H1 (cell line): ENCODE measurements around the gene EMC6. TPM values are rescaled to one million over a fixed set of nuclear protein-coding genes. Genes with fewer than 3 reads are reported as not detected.

ENCODE experiments used
- CTCF ChIA-PET: fragments of 300-600 bp; sonication (Branson Sonifier 250); formaldehyde crosslinking; loops from one replicate; lab custom pipeline; 2021; ENCODE audit not compliant: partially characterized antibody; lab: Charles Lee
- POLR2A ChIA-PET: fragments of 300-600 bp; sonication (Branson Sonifier 250); formaldehyde crosslinking; loops from one replicate; lab custom pipeline; 2021; ENCODE audit warnings: inconsistent platforms; ENCODE audit not compliant: partially characterized antibody; lab: Charles Lee
- DNase-seq, 2 experiments: peaks; one replicate each; pipeline versions ENCODE4 v3.0.0 to v3.0.0-alpha.2; 2010 to 2022; ENCODE audit warnings: low spot score in 2 of 2, low read depth in 1 of 2, mixed read lengths in 1 of 2
- FAIRE-seq: peaks from 2 replicates; lab custom pipeline; 2011; peaks lifted over from hg19 to GRCh38; lab: Jason Lieb, UNC
- H2AFZ ChIP-seq: 2 replicates; pipeline ENCODE4 v1.8.1; 2012; ENCODE audit warnings: low read length, inconsistent platforms
- H2AK5ac ChIP-seq: 2 replicates; pipeline ENCODE4 v1.6.1; 2013; ENCODE audit warnings: low read depth, low read length
- H2BK120ac ChIP-seq: replicated peaks from 2 replicates; pipeline ENCODE3; 2013; ENCODE audit warnings: low read depth, low read length, inconsistent platforms
- H2BK12ac ChIP-seq: 2 replicates; pipeline ENCODE4 v1.6.1; 2013; ENCODE audit warnings: low read depth, low read length
- H2BK15ac ChIP-seq: 2 replicates; pipeline ENCODE4 v1.6.1; 2013; ENCODE audit warnings: low read length
- H2BK20ac ChIP-seq: 2 replicates; pipeline ENCODE4 v1.6.1; 2013; ENCODE audit warnings: low read length
- H2BK5ac ChIP-seq: 2 replicates; pipeline ENCODE4 v1.6.1; 2013; ENCODE audit warnings: low read depth, low read length
- H3K14ac ChIP-seq: 2 replicates; pipeline ENCODE4 v1.6.1; 2013; ENCODE audit warnings: inconsistent platforms; ENCODE audit not compliant: insufficient read length
- H3K18ac ChIP-seq: 2 replicates; pipeline ENCODE4 v1.6.1; 2013; ENCODE audit warnings: low read length; ENCODE audit errors: extremely low read depth
- H3K23ac ChIP-seq: 2 replicates; pipeline ENCODE4 v1.6.1; 2013; ENCODE audit warnings: inconsistent platforms; ENCODE audit not compliant: insufficient read length
- H3K23me2 ChIP-seq: 2 replicates; pipeline ENCODE4 v1.6.1; 2013; ENCODE audit warnings: low read depth, low read length
- H3K27ac ChIP-seq: 2 replicates; pipeline ENCODE4 v1.6.1; 2011; ENCODE audit warnings: low read depth, low read length, inconsistent platforms
- H3K27me3 ChIP-seq, 4 experiments: replicated peaks in 1 of 4; 1 replicate in 1 of 4; 2 replicates in 3 of 4; pipeline versions ENCODE4 v1.6.1 to v1.8.1; 2011 to 2013; ENCODE audit warnings: low read length in 3 of 4, mild to moderate bottlenecking in 3 of 4, inconsistent platforms in 2 of 4, mixed read lengths in 2 of 4, moderate library complexity in 1 of 4; ENCODE audit not compliant: control insufficient read depth in 3 of 4, insufficient read depth in 3 of 4; ENCODE audit errors: extremely low read depth in 1 of 4
- H3K36me3 ChIP-seq, 4 experiments: 2 replicates each; pipeline versions ENCODE4 v1.6.1 to v1.8.1; 2011 to 2013; ENCODE audit warnings: mild to moderate bottlenecking in 4 of 4, low read length in 3 of 4, moderate library complexity in 2 of 4, control low read depth in 1 of 4, inconsistent platforms in 1 of 4; ENCODE audit not compliant: insufficient read depth in 4 of 4, control insufficient read depth in 2 of 4
- H3K4ac ChIP-seq: replicated peaks from 2 replicates; pipeline ENCODE3; 2013; ENCODE audit warnings: low read length, low read depth, mixed read lengths, inconsistent platforms; ENCODE audit not compliant: insufficient read length
- H3K4me1 ChIP-seq, 4 experiments: replicated peaks in 1 of 4; 1 replicate in 1 of 4; 2 replicates in 3 of 4; pipeline versions ENCODE4 v1.6.1 to v1.8.1; 2011 to 2013; ENCODE audit warnings: low read length in 3 of 4, inconsistent platforms in 2 of 4, mixed read lengths in 1 of 4; ENCODE audit not compliant: insufficient read depth in 4 of 4, control insufficient read depth in 3 of 4
- H3K4me2 ChIP-seq, 2 experiments: 2 replicates each; pipeline versions ENCODE4 v1.6.1 to v1.8.1; 2011 to 2013; ENCODE audit warnings: low read depth in 2 of 2, low read length in 2 of 2, control low read depth in 1 of 2, inconsistent platforms in 1 of 2, mild to moderate bottlenecking in 1 of 2; ENCODE audit not compliant: insufficient read depth in 1 of 2
- H3K4me3 ChIP-seq, 4 experiments: fragments of 200-600, 300-600 bp in 1 of 4; sonication (generic), shearing (Covaris generic), sonication (Bioruptor Twin) in 1 of 4; 2 replicates each; pipeline versions ENCODE4 v1.5.1 to v1.8.1; 2011 to 2016; ENCODE audit warnings: low read length in 4 of 4, low read depth in 3 of 4, control low read depth in 2 of 4, inconsistent platforms in 2 of 4, mild to moderate bottlenecking in 2 of 4, mixed read lengths in 1 of 4, moderate library complexity in 1 of 4; ENCODE audit not compliant: insufficient read depth in 2 of 4; ENCODE audit errors: extremely low read depth in 1 of 4
- H3K56ac ChIP-seq: replicated peaks from 2 replicates; pipeline ENCODE3; 2013; ENCODE audit warnings: low read depth, mild to moderate bottlenecking, mixed read lengths, low read length, inconsistent platforms; ENCODE audit not compliant: insufficient read length
- H3K79me1 ChIP-seq: 2 replicates; pipeline ENCODE4 v1.6.1; 2013; ENCODE audit warnings: low read depth, low read length, control low read depth
- H3K79me2 ChIP-seq, 2 experiments: 2 replicates each; pipeline versions ENCODE4 v1.6.1 to v1.8.1; 2012 to 2013; ENCODE audit warnings: low read length in 2 of 2, mild to moderate bottlenecking in 2 of 2, inconsistent platforms in 1 of 2; ENCODE audit not compliant: insufficient read depth in 2 of 2, control insufficient read depth in 1 of 2
- H3K9ac ChIP-seq, 4 experiments: replicated peaks in 1 of 4; 1 replicate in 1 of 4; 2 replicates in 3 of 4; pipeline versions ENCODE4 v1.6.1 to v1.8.1; 2011 to 2013; ENCODE audit warnings: low read depth in 3 of 4, low read length in 3 of 4, control low read depth in 2 of 4, mild to moderate bottlenecking in 2 of 4, moderate library complexity in 2 of 4, inconsistent platforms in 1 of 4; ENCODE audit errors: extremely low read depth in 1 of 4
- H3K9me3 ChIP-seq, 2 experiments: 2 replicates each; pipeline versions ENCODE4 v1.6.1 to v1.8.1; 2012 to 2013; ENCODE audit warnings: mild to moderate bottlenecking in 2 of 2, moderate library complexity in 2 of 2, control low read depth in 1 of 2, inconsistent platforms in 1 of 2, low read depth in 1 of 2, low read length in 1 of 2, mixed read lengths in 1 of 2; ENCODE audit not compliant: insufficient read depth in 2 of 2
- H4K20me1 ChIP-seq, 2 experiments: replicated peaks in 1 of 2; 2 replicates each; pipeline versions ENCODE3 to v1.8.1; 2011 to 2013; ENCODE audit warnings: inconsistent platforms in 2 of 2, low read length in 2 of 2, mild to moderate bottlenecking in 1 of 2; ENCODE audit not compliant: insufficient read depth in 2 of 2, control insufficient read depth in 1 of 2
- H4K5ac ChIP-seq: 2 replicates; pipeline ENCODE4 v1.6.1; 2013; ENCODE audit warnings: low read length, low read depth, mixed read lengths, inconsistent platforms; ENCODE audit not compliant: insufficient read length
- H4K8ac ChIP-seq: 2 replicates; pipeline ENCODE4 v1.8.0; 2013; ENCODE audit warnings: mild to moderate bottlenecking, moderate library complexity, low read length, inconsistent platforms; ENCODE audit not compliant: insufficient read depth; ENCODE audit errors: extremely low read depth
- H4K91ac ChIP-seq: replicated peaks from 2 replicates; pipeline ENCODE3; 2013; ENCODE audit warnings: low read length, mixed read lengths, inconsistent platforms; ENCODE audit not compliant: insufficient read length
- ATF3 ChIP-seq: IDR thresholded peaks from 2 replicates; pipeline ENCODE4 v1.6.1; 2011; ENCODE audit warnings: low read depth, mild to moderate bottlenecking, low read length; ENCODE audit not compliant: insufficient read depth
- BCL11A ChIP-seq, 2 experiments: IDR thresholded peaks; one replicate each; pipeline ENCODE4 v1.6.1; 2011; ENCODE audit warnings: low read depth in 2 of 2, low read length in 2 of 2, mild to moderate bottlenecking in 2 of 2
- CTBP2 ChIP-seq: IDR thresholded peaks from 2 replicates; pipeline ENCODE4 v1.7.0; 2011; ENCODE audit warnings: borderline replicate concordance, mild to moderate bottlenecking, moderate library complexity, mixed read lengths, low read length; ENCODE audit not compliant: insufficient read depth, insufficient read length
- GABPA ChIP-seq: IDR thresholded peaks from 2 replicates; pipeline ENCODE4 v1.6.1; 2011; ENCODE audit warnings: mild to moderate bottlenecking, low read length, moderate library complexity, borderline replicate concordance; ENCODE audit not compliant: insufficient read depth
- HDAC6 ChIP-seq: IDR thresholded peaks from one replicate; pipeline ENCODE4 v1.7.1; 2012; ENCODE audit warnings: low read depth, mild to moderate bottlenecking, inconsistent platforms, low read length, moderate library complexity
- KDM4A ChIP-seq: IDR thresholded peaks from one replicate; pipeline ENCODE4 v1.7.1; 2012; ENCODE audit warnings: low read depth, mild to moderate bottlenecking, moderate library complexity, low read length, inconsistent platforms; ENCODE audit not compliant: severe bottlenecking
- POLR2A ChIP-seq, 2 experiments: IDR thresholded peaks; 1 replicate in 1 of 2; 2 replicates in 1 of 2; pipeline ENCODE4 v1.6.1; 2011; ENCODE audit warnings: low read depth in 2 of 2, low read length in 2 of 2, mild to moderate bottlenecking in 2 of 2; ENCODE audit errors: control extremely low read depth in 1 of 2
- POU5F1 ChIP-seq: IDR thresholded peaks from 2 replicates; pipeline ENCODE4 v1.6.1; 2011; ENCODE audit warnings: low read depth, mild to moderate bottlenecking, low read length, moderate library complexity
- RFX5 ChIP-seq: IDR thresholded peaks from 2 replicates; pipeline ENCODE4 v1.6.1; 2011; ENCODE audit warnings: low read depth, low read length, improper control_type of control experiment, borderline replicate concordance
- RXRA ChIP-seq: IDR thresholded peaks from 2 replicates; pipeline ENCODE4 v1.6.1; 2011; ENCODE audit warnings: low read depth, mild to moderate bottlenecking, low read length, moderate library complexity; ENCODE audit not compliant: insufficient read depth
- WGBS, 2 experiments: shearing (Covaris generic) in 1 of 2; methylation state at CpG; one replicate each; pipeline versions ENCODE4 v1.1.6 to v1.1.7; 2013 to 2015; ENCODE audit warnings: low lambda C conversion rate in 2 of 2, mixed read lengths in 2 of 2, inconsistent platforms in 1 of 2, low coverage in 1 of 2, missing lambda C conversion rate in 1 of 2; ENCODE audit not compliant: insufficient replicate concordance in 2 of 2, insufficient coverage in 1 of 2, insufficient read length in 1 of 2; ENCODE audit errors: extremely low coverage in 1 of 2, missing lambda C conversion rate in 1 of 2; 5-methylcytosine and 5-hydroxymethylcytosine counted together
- polyA plus RNA-seq, 7 experiments: library from polyadenylated mRNA; depleted of rRNA in 3 of 7; stranded (reverse) in 5 of 7; unstranded in 2 of 7; fragments of >200 nt in 5 of 7; fragments of 200-250 nt in 2 of 7; gene quantifications; 1 replicate in 5 of 7; 2 replicates in 1 of 7; 4 replicates in 1 of 7; pipeline versions ENCODE4 v1.2.1 to v1.2.3, GENCODE V29; 2011 to 2013; ENCODE audit warnings: missing spikeins in 2 of 7, mixed read lengths in 2 of 7
- total RNA-seq: library from RNA; stranded (reverse); fragmentation: NEBNext Ultra II Directional; extraction: Animal tissue kit (Norgen Biotek cat#: 25700); gene quantifications from 2 replicates; pipeline ENCODE4 v1.2.1, GENCODE V29; 2021
- TF ChIP-seq, protein P1 (sequence below): IDR thresholded peaks from 2 replicates; pipeline ENCODE4 v1.6.1; 2012; ENCODE audit warnings: low read length, inconsistent platforms

Gene EMC6
- total and polyA plus RNA-seq, 2 of the 8 experiments (the other 6 are each of a cell fraction or from before 2014, with no cell fraction given) = 81.5 to 193 TPM

GRCh38 chr17:3666516-3666915, 2.1 kb upstream of the EMC6 start:
- Histone ChIP-seq H4K91ac (no peak overlapping the region), H3K56ac (no peak overlapping the region), H3K79me1 (peaks cover 12% of the 10 kb centered on the region), H3K9me3 (no peaks in the 10 kb centered on the region), H2BK15ac (no peak overlapping the region), H3K36me3 (no peaks in the 10 kb centered on the region; a peak in 1 of 8 replicates), H2BK20ac (no peak overlapping the region), H3K27me3 (no peaks in the 10 kb centered on the region), H4K20me1 (peaks cover 0 to 10% of the 10 kb centered on the region in 2 experiments), H3K23me2 (peaks cover 12% of the 10 kb centered on the region; the same call in 1 of the 2 replicates), H2AK5ac (no peak overlapping the region), H3K4ac (no peak overlapping the region), H3K18ac (no peak overlapping the region), H3K23ac (no peak overlapping the region), H3K4me2 (no peak overlapping the region; a peak in 1 of 4 replicates), H3K9ac (no peak overlapping the region), H2BK120ac (no peak overlapping the region), H2AFZ (no peak overlapping the region), H3K4me1 (peaks cover 3 to 7% (median 5%) of the 10 kb centered on the region in 4 experiments), H4K5ac (no peak overlapping the region), H2BK12ac (no peak overlapping the region), H2BK5ac (0 out of 2 replicates have a peak overlapping the region, but pooled peaks have one; percentile 49), H3K79me2 (peaks cover 3 to 28% of the 10 kb centered on the region in 2 experiments; a peak in 3 of 4 replicates), H3K14ac (no peak overlapping the region), H4K8ac (no peak overlapping the region), H3K4me3 (no peak overlapping the region), H3K27ac (no peak overlapping the region)
- ChIA-PET POLR2A (interaction anchor here (1.1 to 12.7 kb wide), 4 partner anchors 9 to 57 kb away, joined by 3 to 194 read pairs (median 7); partner anchors contain the start of genes HASPIN and P2RX5), CTCF (interaction anchor here (0.8 to 2.0 kb wide), 6 partner anchors 9 to 65 kb away, joined by 3 to 8 read pairs (median 6); no protein-coding TSS in a partner anchor)
- FAIRE-seq (no peak), DNase-seq (no peak)
- WGBS, 2 experiments = 86% methylated on average over 6 of the region's 6 CpGs; no CpG with 5 or more reads in 1 of the 2 experiments
- TF ChIP-seq POU5F1 = no peak
- no peak for TF ChIP-seq KDM4A
- TF ChIP-seq BCL11A (IDR thresholded peaks at IDR 0.05; ENCODE audit: low read depth in 2 of 2, low read length in 2 of 2) = no peak
- no peak for TF ChIP-seq RFX5
- TF ChIP-seq ATF3 = no peak
- TF ChIP-seq CTBP2 = no peak
- no peak for TF ChIP-seq HDAC6
- no peak for TF ChIP-seq POLR2A (IDR thresholded peaks at IDR 0.05; ENCODE audit: control extremely low read depth in 1 of 2, low read depth in 2 of 2, low read length in 2 of 2)
- TF ChIP-seq, protein P1, sequence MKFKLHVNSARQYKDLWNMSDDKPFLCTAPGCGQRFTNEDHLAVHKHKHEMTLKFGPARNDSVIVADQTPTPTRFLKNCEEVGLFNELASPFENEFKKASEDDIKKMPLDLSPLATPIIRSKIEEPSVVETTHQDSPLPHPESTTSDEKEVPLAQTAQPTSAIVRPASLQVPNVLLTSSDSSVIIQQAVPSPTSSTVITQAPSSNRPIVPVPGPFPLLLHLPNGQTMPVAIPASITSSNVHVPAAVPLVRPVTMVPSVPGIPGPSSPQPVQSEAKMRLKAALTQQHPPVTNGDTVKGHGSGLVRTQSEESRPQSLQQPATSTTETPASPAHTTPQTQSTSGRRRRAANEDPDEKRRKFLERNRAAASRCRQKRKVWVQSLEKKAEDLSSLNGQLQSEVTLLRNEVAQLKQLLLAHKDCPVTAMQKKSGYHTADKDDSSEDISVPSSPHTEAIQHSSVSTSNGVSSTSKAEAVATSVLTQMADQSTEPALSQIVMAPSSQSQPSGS = no peak
- TF ChIP-seq GABPA = no peak
- TF ChIP-seq RXRA = no peak
